Measurements from ENCODE around the gene ADORA2A.

- no peak for TF ChIP-seq POLR2A (IDR thresholded peaks at IDR 0.05)
- no peak for TF ChIP-seq CTCF (IDR thresholded peaks at IDR 0.05)
Measured at GRCh38 chr22:24436553-24436952, 9.2 kb downstream of the ADORA2A start.
